Activated naive CD4-positive, alpha-beta T cell treated with anti-CD3 and anti-CD28 coated beads, Interleukin-2, amount 10 ng/mL, durations not matched to agents 7 days and 5 days (primary cell): ENCODE data around the gene ABCB4.
"Not testable (repeated sequence)": the region's sequence is repeated elsewhere in the genome, so short reads cannot be mapped to it uniquely, and the experiment has no call there.

Experiments
- CTCF ChIA-PET: fragments of 350-600 bp; sonication (Branson Sonifier 250); formaldehyde crosslinking; loops from one replicate; lab custom pipeline; 2021; ENCODE audit warnings: antibody characterized with exemption; lab: Charles Lee
- DNase-seq: peaks from one replicate; pipeline ENCODE4 v3.0.0-alpha.2; 2020
- H3K27ac Mint-ChIP-seq: one replicate; pipeline ENCODE4 v1.8.0; 2021; ENCODE audit warnings: mild to moderate bottlenecking, moderate library complexity, mixed read lengths
- H3K27me3 Mint-ChIP-seq: one replicate; pipeline ENCODE4 v1.8.0; 2021; ENCODE audit warnings: mild to moderate bottlenecking, mixed read lengths
- H3K36me3 Mint-ChIP-seq: one replicate; pipeline ENCODE4 v1.8.0; 2021; ENCODE audit warnings: mixed read lengths
- H3K4me1 Mint-ChIP-seq: one replicate; pipeline ENCODE4 v1.8.0; 2021; ENCODE audit warnings: mixed read lengths
- H3K4me3 Mint-ChIP-seq: one replicate; pipeline ENCODE4 v1.8.0; 2021; ENCODE audit warnings: mild to moderate bottlenecking, moderate library complexity, mixed read lengths
- H3K9me3 Mint-ChIP-seq: one replicate; pipeline ENCODE4 v1.8.0; 2021; ENCODE audit warnings: mixed read lengths

Gene ABCB4

GRCh38 chr7:87498893-87499292, 23.4 kb upstream of the ABCB4 start:
- no peak overlapping the region for H3K27ac Mint-ChIP-seq
- H3K4me3 Mint-ChIP-seq, result no peak overlapping the region
- H3K4me1 Mint-ChIP-seq, result no peaks in the 10 kb centered on the region
- CTCF ChIA-PET, result no interaction called here
- no peaks in the 10 kb centered on the region for H3K36me3 Mint-ChIP-seq
- no peak for DNase-seq
- H3K27me3 Mint-ChIP-seq, result no peaks in the 10 kb centered on the region
- H3K9me3 Mint-ChIP-seq, result no peaks in the 10 kb centered on the region

- Mint-ChIP-seq H3K27ac (no peak overlapping the region), H3K4me1 (no peaks in the 10 kb centered on the region), H3K36me3 (no peaks in the 10 kb centered on the region), H3K9me3 (no peaks in the 10 kb centered on the region), H3K27me3 (no peaks in the 10 kb centered on the region), H3K4me3 (no peak overlapping the region)
- CTCF ChIA-PET, result interaction anchor here (0.6 kb wide), 1 partner anchor 866 kb away, joined by 3 read pairs; no protein-coding TSS in a partner anchor
- no peak for DNase-seq
Observed at GRCh38 chr7:87497482-87497881, 22.0 kb upstream of the ABCB4 start.

GRCh38 chr7:87495366-87495765, 19.9 kb upstream of the ABCB4 start:
- CTCF ChIA-PET, result no interaction called here
- Mint-ChIP-seq H3K4me1 (no peaks in the 10 kb centered on the region), H3K4me3 (no peak overlapping the region), H3K27me3 (peaks cover 4% of the 10 kb centered on the region), H3K36me3 (no peaks in the 10 kb centered on the region), H3K9me3 (no peaks in the 10 kb centered on the region), H3K27ac (no peak overlapping the region)
- DNase-seq, result no peak

GRCh38 chr7:87494454-87494853, 19.0 kb upstream of the ABCB4 start:
- H3K9me3 Mint-ChIP-seq, result no peaks in the 10 kb centered on the region
- no peaks in the 10 kb centered on the region for H3K36me3 Mint-ChIP-seq
- H3K27me3 Mint-ChIP-seq, result peaks cover 4% of the 10 kb centered on the region
- no peak overlapping the region for H3K4me3 Mint-ChIP-seq
- no peaks in the 10 kb centered on the region for H3K4me1 Mint-ChIP-seq
- DNase-seq, result no peak
- CTCF ChIA-PET, result interaction anchor here (0.6 kb wide), 1 partner anchor 10 kb away, joined by 3 read pairs; no protein-coding TSS in a partner anchor
- H3K27ac Mint-ChIP-seq, result no peak overlapping the region

- CTCF ChIA-PET, result no interaction called here
- H3K27ac Mint-ChIP-seq, result no peak overlapping the region
- H3K9me3 Mint-ChIP-seq, result no peaks in the 10 kb centered on the region
- no peaks in the 10 kb centered on the region for H3K4me1 Mint-ChIP-seq
- no peaks in the 10 kb centered on the region for H3K36me3 Mint-ChIP-seq
- no peak overlapping the region for H3K4me3 Mint-ChIP-seq
- no peak for DNase-seq
- peaks cover 9% of the 10 kb centered on the region for H3K27me3 Mint-ChIP-seq
Observed at GRCh38 chr7:87483131-87483530, 7.7 kb upstream of the ABCB4 start.

- CTCF ChIA-PET, result no interaction called here
- Mint-ChIP-seq H3K4me1 (no peaks in the 10 kb centered on the region), H3K27ac (no peak overlapping the region), H3K36me3 (no peaks in the 10 kb centered on the region), H3K9me3 (no peaks in the 10 kb centered on the region), H3K4me3 (no peak overlapping the region), H3K27me3 (peaks cover 6% of the 10 kb centered on the region)
- DNase-seq, result no peak
Observed at GRCh38 chr7:87482115-87482514, 6.6 kb upstream of the ABCB4 start.

- Mint-ChIP-seq H3K4me1 (peaks cover 6% of the 10 kb centered on the region), H3K36me3 (no peaks in the 10 kb centered on the region), H3K27ac (no peak overlapping the region), H3K9me3 (no peaks in the 10 kb centered on the region), H3K4me3 (no peak overlapping the region), H3K27me3 (peaks cover 22% of the 10 kb centered on the region)
- CTCF ChIA-PET, result no interaction called here
- DNase-seq, result no peak
Observed at GRCh38 chr7:87480386-87480785, 4.9 kb upstream of the ABCB4 start.

- Mint-ChIP-seq H3K27ac (no peak overlapping the region), H3K9me3 (no peaks in the 10 kb centered on the region), H3K27me3 (peaks cover 26% of the 10 kb centered on the region), H3K4me3 (no peak overlapping the region), H3K4me1 (peaks cover 9% of the 10 kb centered on the region), H3K36me3 (no peaks in the 10 kb centered on the region)
- CTCF ChIA-PET, result no interaction called here
- DNase-seq, result no peak
Observed at GRCh38 chr7:87479951-87480350, 4.5 kb upstream of the ABCB4 start.

- Mint-ChIP-seq H3K27ac (no peak overlapping the region), H3K9me3 (no peaks in the 10 kb centered on the region), H3K27me3 (peaks cover 37% of the 10 kb centered on the region), H3K4me3 (no peak overlapping the region), H3K36me3 (no peaks in the 10 kb centered on the region), H3K4me1 (peaks cover 14% of the 10 kb centered on the region)
- CTCF ChIA-PET, result no interaction called here
- no peak for DNase-seq
Observed at GRCh38 chr7:87476179-87476557, 688 bp upstream of the ABCB4 start.

GRCh38 chr7:87474533-87475358, 734 bp downstream of the ABCB4 start:
- no peak for DNase-seq
- CTCF ChIA-PET, result no interaction called here
- Mint-ChIP-seq H3K27me3 (peaks cover 37% of the 10 kb centered on the region), H3K9me3 (no peaks in the 10 kb centered on the region), H3K36me3 (no peaks in the 10 kb centered on the region), H3K4me3 (peak overlapping the region; percentile 32), H3K4me1 (peaks cover 14% of the 10 kb centered on the region), H3K27ac (no peak overlapping the region)

GRCh38 chr7:87473986-87474385, 1.5 kb downstream of the ABCB4 start:
- Mint-ChIP-seq H3K27me3 (peaks cover 37% of the 10 kb centered on the region), H3K4me3 (no peak overlapping the region)

GRCh38 chr7:87473192-87473591, 2.3 kb downstream of the ABCB4 start:
- Mint-ChIP-seq H3K4me1 (peaks cover 14% of the 10 kb centered on the region), H3K27ac (no peak overlapping the region), H3K36me3 (no peaks in the 10 kb centered on the region), H3K9me3 (no peaks in the 10 kb centered on the region), H3K4me3 (no peak overlapping the region), H3K27me3 (peaks cover 37% of the 10 kb centered on the region)
- DNase-seq, result no peak
- CTCF ChIA-PET, result no interaction called here

More at GRCh38 chr7:87473986-87474385, 1.5 kb downstream of the ABCB4 start:
- Mint-ChIP-seq H3K27ac (no peak overlapping the region), H3K4me1 (peaks cover 14% of the 10 kb centered on the region), H3K9me3 (no peaks in the 10 kb centered on the region), H3K36me3 (no peaks in the 10 kb centered on the region)
- CTCF ChIA-PET, result no interaction called here
- no peak for DNase-seq

- H3K27ac Mint-ChIP-seq, result no peak overlapping the region
- DNase-seq, result no peak
- no peaks in the 10 kb centered on the region for H3K9me3 Mint-ChIP-seq
- CTCF ChIA-PET, result no interaction called here
- H3K4me3 Mint-ChIP-seq, result no peak overlapping the region
- H3K27me3 Mint-ChIP-seq, result peaks cover 28% of the 10 kb centered on the region
- peaks cover 14% of the 10 kb centered on the region for H3K4me1 Mint-ChIP-seq
- no peaks in the 10 kb centered on the region for H3K36me3 Mint-ChIP-seq
Observed at GRCh38 chr7:87471473-87471872, 4.0 kb downstream of the ABCB4 start.

GRCh38 chr7:87469204-87469603, 6.3 kb downstream of the ABCB4 start:
- H3K36me3 Mint-ChIP-seq, CTCF ChIA-PET, H3K4me1 Mint-ChIP-seq: not testable (repeated sequence)

GRCh38 chr7:87465534-87465880, 10.0 kb downstream of the ABCB4 start:
- CTCF ChIA-PET, H3K27me3 Mint-ChIP-seq, H3K36me3 Mint-ChIP-seq, H3K27ac Mint-ChIP-seq, H3K9me3 Mint-ChIP-seq, H3K4me1 Mint-ChIP-seq, DNase-seq, H3K4me3 Mint-ChIP-seq: not testable (repeated sequence)

More at GRCh38 chr7:87469204-87469603, 6.3 kb downstream of the ABCB4 start:
- H3K4me3 Mint-ChIP-seq, H3K27ac Mint-ChIP-seq, H3K9me3 Mint-ChIP-seq, DNase-seq: not testable (repeated sequence)
- H3K27me3 Mint-ChIP-seq, result peaks cover 16% of the 10 kb centered on the region
